Measurements from ENCODE around the gene SSC4D.
A peak's percentile ranks its signal among the peaks of the same experiment; 100 is the strongest.
"Not testable (repeated sequence)": the region's sequence is repeated elsewhere in the genome, so short reads cannot be mapped to it uniquely, and the experiment has no call there.

Gene SSC4D

GRCh38 chr7:76375251-76375650, 34.2 kb downstream of the SSC4D start:
- H3K27ac ChIP-seq (ENCODE audit: insufficient read depth in 1 of 2, low read depth in 1 of 2, low read length in 2 of 2, poor library complexity in 1 of 2, severe bottlenecking in 2 of 2) = no peak overlapping the region
- peaks cover 3 to 41% (median 25%) of the 10 kb centered on the region in 4 experiments for H3K4me1 ChIP-seq (ENCODE audit: control extremely low read depth in 1 of 4, control insufficient read depth in 4 of 4, insufficient read depth in 4 of 4, low read length in 3 of 4)
- H3K36me3 ChIP-seq (ENCODE audit: control insufficient read depth in 4 of 4, insufficient read depth in 4 of 4, low read length in 3 of 4) = no peaks in the 10 kb centered on the region
- no peaks in the 10 kb centered on the region for H3K27me3 ChIP-seq (replicated peaks in 2 of 5; ENCODE audit: control insufficient read depth in 4 of 5, insufficient read depth in 5 of 5, low read length in 4 of 5)
- H3K9me3 ChIP-seq (ENCODE audit: control extremely low read depth in 1 of 5, control insufficient read depth in 4 of 5, insufficient read depth in 2 of 5, low read depth in 1 of 5, low read length in 4 of 5) = no peaks in the 10 kb centered on the region
- H3K4me3 ChIP-seq (ENCODE audit: control insufficient read depth in 1 of 7, extremely low read depth in 1 of 7, insufficient read depth in 4 of 7, low read depth in 2 of 7, low read length in 6 of 7) = no peak overlapping the region
- POLR2A ChIA-PET = interaction anchor here (0.6 kb wide), 1 partner anchor 48 kb away, joined by 3 read pairs; no protein-coding TSS in a partner anchor
- no peak for DNase-seq
- CTCF ChIA-PET = interaction anchor here (0.6 to 1.7 kb wide), 4 partner anchors 10 to 241 kb away, joined by 3 to 4 read pairs (median 4); no protein-coding TSS in a partner anchor
- 96% methylated on average over 9 of the region's 9 CpGs for WGBS (ENCODE audit: insufficient coverage)

DNA sequence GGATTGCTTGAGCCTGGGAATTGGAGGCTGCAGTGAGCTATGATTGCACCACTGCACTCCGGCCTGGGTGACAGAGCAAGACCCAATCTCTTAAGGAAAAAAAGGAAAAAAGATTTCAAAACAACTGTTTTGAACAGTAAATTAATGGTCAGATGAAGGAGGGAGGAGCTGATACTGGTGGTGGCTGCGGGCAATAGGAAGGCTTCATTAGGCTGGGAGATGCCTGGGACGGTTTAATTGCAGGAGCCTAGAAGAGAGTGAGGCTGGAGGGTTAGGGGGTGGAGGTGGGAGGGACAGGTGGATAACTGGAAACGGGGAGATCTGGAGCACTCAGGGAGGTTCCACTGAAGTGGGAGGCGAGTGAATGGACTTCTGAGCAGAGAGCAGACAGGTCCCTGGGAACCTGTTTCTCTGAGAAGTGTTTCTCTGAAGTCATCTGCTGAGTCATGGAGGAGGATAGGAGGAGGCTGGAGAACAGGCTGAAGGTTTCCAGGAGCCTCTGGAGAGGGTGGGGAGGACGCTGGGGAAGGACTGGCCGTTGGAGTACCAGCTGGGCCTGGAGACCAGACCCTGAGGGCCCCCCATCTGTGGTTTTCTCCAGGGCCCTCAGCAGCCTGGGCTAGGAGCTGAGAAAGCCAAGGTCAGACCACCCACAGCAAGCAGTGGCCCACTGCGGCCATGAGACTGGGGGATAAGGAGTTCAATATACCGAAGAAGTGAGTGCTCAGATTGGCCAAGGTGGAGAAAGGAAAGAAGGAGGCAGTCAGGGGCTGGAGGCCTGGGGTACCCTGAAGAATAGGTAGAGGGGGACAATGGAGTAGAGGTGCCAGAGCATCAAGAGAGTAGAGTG, 36.3 kb downstream of the SSC4D start:
- Histone ChIP-seq H3K27ac (ENCODE audit: insufficient read depth in 1 of 2, low read depth in 1 of 2, low read length in 2 of 2, poor library complexity in 1 of 2, severe bottlenecking in 2 of 2) (peak overlapping the region in 1 of 2 experiments; percentile 70), H3K4me1 (ENCODE audit: control extremely low read depth in 1 of 4, control insufficient read depth in 4 of 4, insufficient read depth in 4 of 4, low read length in 3 of 4) (peaks cover 0 to 21% (median 9%) of the 10 kb centered on the region in 4 experiments), H3K4me3 (ENCODE audit: control insufficient read depth in 1 of 7, extremely low read depth in 1 of 7, insufficient read depth in 4 of 7, low read depth in 2 of 7, low read length in 6 of 7) (peak overlapping the region in 1 of 7 experiments; percentile 16), H3K9me3 (ENCODE audit: control extremely low read depth in 1 of 5, control insufficient read depth in 4 of 5, insufficient read depth in 2 of 5, low read depth in 1 of 5, low read length in 4 of 5) (no peaks in the 10 kb centered on the region), H3K36me3 (ENCODE audit: control insufficient read depth in 4 of 4, insufficient read depth in 4 of 4, low read length in 3 of 4) (no peaks in the 10 kb centered on the region), H3K27me3 (replicated peaks in 2 of 5; ENCODE audit: control insufficient read depth in 4 of 5, insufficient read depth in 5 of 5, low read length in 4 of 5) (no peaks in the 10 kb centered on the region)
- WGBS (ENCODE audit: insufficient coverage) = 57% methylated on average over 7 of the region's 9 CpGs
- CTCF ChIA-PET = interaction anchor here (1.1 to 1.4 kb wide), 2 partner anchors 9 to 17 kb away, joined by 3 to 4 read pairs; no protein-coding TSS in a partner anchor
- POLR2A ChIA-PET = interaction anchor here (0.7 kb wide), 1 partner anchor 19 kb away, joined by 5 read pairs; no protein-coding TSS in a partner anchor
- DNase-seq = peak in 2 of 3 donors; percentile 68 to 69

DNA sequence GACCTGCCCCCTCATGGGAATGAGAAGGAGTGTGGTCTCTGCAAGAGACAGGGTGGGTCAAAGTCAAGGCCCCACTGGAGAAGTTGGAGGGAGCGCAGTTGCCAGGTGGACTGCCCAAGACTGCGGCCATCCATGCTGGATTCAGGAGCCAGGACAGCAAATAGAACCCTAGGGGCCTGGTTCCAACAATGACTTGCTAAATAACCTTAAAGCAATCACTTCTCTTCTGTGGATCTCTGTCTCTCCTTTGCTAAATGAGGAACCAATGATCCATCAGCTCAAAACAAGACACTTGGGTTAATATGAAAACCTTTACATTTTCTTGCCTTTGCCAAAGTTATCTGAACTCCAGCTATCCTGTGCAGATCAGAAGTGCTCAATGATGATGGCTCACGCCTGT, 38.1 kb downstream of the SSC4D start:
- H3K27me3 ChIP-seq (replicated peaks in 2 of 5; ENCODE audit: control insufficient read depth in 4 of 5, insufficient read depth in 5 of 5, low read length in 4 of 5) = no peaks in the 10 kb centered on the region
- CTCF ChIA-PET = no interaction called here
- no peak overlapping the region for H3K27ac ChIP-seq (ENCODE audit: insufficient read depth in 1 of 2, low read depth in 1 of 2, low read length in 2 of 2, poor library complexity in 1 of 2, severe bottlenecking in 2 of 2)
- no peak for DNase-seq
- H3K36me3 ChIP-seq (ENCODE audit: control insufficient read depth in 4 of 4, insufficient read depth in 4 of 4, low read length in 3 of 4) = no peaks in the 10 kb centered on the region
- H3K9me3 ChIP-seq (ENCODE audit: control extremely low read depth in 1 of 5, control insufficient read depth in 4 of 5, insufficient read depth in 2 of 5, low read depth in 1 of 5, low read length in 4 of 5) = no peaks in the 10 kb centered on the region
- H3K4me3 ChIP-seq (ENCODE audit: control insufficient read depth in 1 of 7, extremely low read depth in 1 of 7, insufficient read depth in 4 of 7, low read depth in 2 of 7, low read length in 6 of 7) = no peak overlapping the region
- whole genome bisulfite sequencing (ENCODE audit: insufficient coverage) = 96% methylated on average over 3 of the region's 3 CpGs
- peaks cover 0 to 13% (median 9%) of the 10 kb centered on the region in 4 experiments for H3K4me1 ChIP-seq (ENCODE audit: control extremely low read depth in 1 of 4, control insufficient read depth in 4 of 4, insufficient read depth in 4 of 4, low read length in 3 of 4)
- POLR2A ChIA-PET = no interaction called here

GRCh38 chr7:76369018-76369417, 40.5 kb downstream of the SSC4D start:
- Histone ChIP-seq H3K9me3 (ENCODE audit: control extremely low read depth in 1 of 5, control insufficient read depth in 4 of 5, insufficient read depth in 2 of 5, low read depth in 1 of 5, low read length in 4 of 5) (no peaks in the 10 kb centered on the region), H3K4me3 (ENCODE audit: control insufficient read depth in 1 of 7, extremely low read depth in 1 of 7, insufficient read depth in 4 of 7, low read depth in 2 of 7, low read length in 6 of 7) (no peak overlapping the region), H3K4me1 (ENCODE audit: control extremely low read depth in 1 of 4, control insufficient read depth in 4 of 4, insufficient read depth in 4 of 4, low read length in 3 of 4) (peaks cover 0 to 35% (median 25%) of the 10 kb centered on the region in 4 experiments), H3K27me3 (replicated peaks in 2 of 5; ENCODE audit: control insufficient read depth in 4 of 5, insufficient read depth in 5 of 5, low read length in 4 of 5) (no peaks in the 10 kb centered on the region), H3K27ac (ENCODE audit: insufficient read depth in 1 of 2, low read depth in 1 of 2, low read length in 2 of 2, poor library complexity in 1 of 2, severe bottlenecking in 2 of 2) (no peak overlapping the region), H3K36me3 (ENCODE audit: control insufficient read depth in 4 of 4, insufficient read depth in 4 of 4, low read length in 3 of 4) (no peaks in the 10 kb centered on the region)
- 96% methylated on average over 6 of the region's 6 CpGs for WGBS (ENCODE audit: insufficient coverage)
- ChIA-PET CTCF (interaction anchor here (3.2 kb wide), 1 partner anchor 9 kb away, joined by 14 read pairs; no protein-coding TSS in a partner anchor), POLR2A (no interaction called here)
- DNase-seq = no peak

GRCh38 chr7:76368190-76368589, 41.3 kb downstream of the SSC4D start:
- no peak for DNase-seq
- ChIA-PET POLR2A (no interaction called here), CTCF (interaction anchor here (3.2 kb wide), 1 partner anchor 8 kb away, joined by 14 read pairs; no protein-coding TSS in a partner anchor)
- H3K9me3 ChIP-seq (ENCODE audit: control extremely low read depth in 1 of 5, control insufficient read depth in 4 of 5, insufficient read depth in 2 of 5, low read depth in 1 of 5, low read length in 4 of 5) = no peaks in the 10 kb centered on the region
- H3K4me3 ChIP-seq (ENCODE audit: control insufficient read depth in 1 of 7, extremely low read depth in 1 of 7, insufficient read depth in 4 of 7, low read depth in 2 of 7, low read length in 6 of 7) = no peak overlapping the region
- peaks cover 0 to 34% (median 25%) of the 10 kb centered on the region in 4 experiments for H3K4me1 ChIP-seq (ENCODE audit: control extremely low read depth in 1 of 4, control insufficient read depth in 4 of 4, insufficient read depth in 4 of 4, low read length in 3 of 4)
- 95% methylated on average over 7 of the region's 8 CpGs for WGBS (ENCODE audit: insufficient coverage)
- H3K27ac ChIP-seq (ENCODE audit: insufficient read depth in 1 of 2, low read depth in 1 of 2, low read length in 2 of 2, poor library complexity in 1 of 2, severe bottlenecking in 2 of 2) = no peak overlapping the region
- no peaks in the 10 kb centered on the region for H3K36me3 ChIP-seq (ENCODE audit: control insufficient read depth in 4 of 4, insufficient read depth in 4 of 4, low read length in 3 of 4)
- H3K27me3 ChIP-seq (replicated peaks in 2 of 5; ENCODE audit: control insufficient read depth in 4 of 5, insufficient read depth in 5 of 5, low read length in 4 of 5) = no peaks in the 10 kb centered on the region

DNA sequence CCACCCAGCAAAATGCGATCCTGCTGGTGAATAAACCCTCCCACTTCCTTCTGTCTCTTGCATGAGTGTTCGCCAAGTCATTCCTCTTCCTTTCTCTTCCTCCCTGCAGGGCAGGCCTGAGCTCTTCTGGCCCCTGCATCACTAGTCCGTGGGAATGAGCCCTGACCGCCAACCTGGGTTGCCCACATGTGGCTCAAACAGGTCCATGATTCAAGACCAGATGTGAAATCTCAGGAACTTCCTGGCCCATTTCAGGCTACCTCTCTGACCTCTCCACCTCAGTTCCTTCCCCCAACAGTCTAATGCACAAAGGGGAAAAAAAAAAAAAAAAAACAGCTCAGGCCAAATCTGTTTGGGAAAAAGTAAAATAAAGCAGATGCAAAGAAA, 45.3 kb downstream of the SSC4D start:
- H3K36me3 ChIP-seq (ENCODE audit: control insufficient read depth in 4 of 4, insufficient read depth in 4 of 4, low read length in 3 of 4) = no peaks in the 10 kb centered on the region
- H3K27me3 ChIP-seq (replicated peaks in 2 of 5; ENCODE audit: control insufficient read depth in 4 of 5, insufficient read depth in 5 of 5, low read length in 4 of 5) = no peaks in the 10 kb centered on the region
- CTCF ChIA-PET = interaction anchor here (0.7 to 1.6 kb wide), 8 partner anchors 10 to 79 kb away, joined by 3 to 8 read pairs (median 4); no protein-coding TSS in a partner anchor
- POLR2A ChIA-PET = interaction anchor here (1.1 kb wide), 1 partner anchor 12 kb away, joined by 3 read pairs; no protein-coding TSS in a partner anchor
- 16% methylated on average over 3 of the region's 4 CpGs for WGBS (ENCODE audit: insufficient coverage)
- peak; percentile 19 to 64 (median 56) for DNase-seq
- peak overlapping the region in 1 of 2 experiments; percentile 81 for H3K27ac ChIP-seq (ENCODE audit: insufficient read depth in 1 of 2, low read depth in 1 of 2, low read length in 2 of 2, poor library complexity in 1 of 2, severe bottlenecking in 2 of 2)
- no peaks in the 10 kb centered on the region for H3K9me3 ChIP-seq (ENCODE audit: control extremely low read depth in 1 of 5, control insufficient read depth in 4 of 5, insufficient read depth in 2 of 5, low read depth in 1 of 5, low read length in 4 of 5)
- H3K4me1 ChIP-seq (ENCODE audit: control extremely low read depth in 1 of 4, control insufficient read depth in 4 of 4, insufficient read depth in 4 of 4, low read length in 3 of 4) = peaks cover 0 to 41% (median 27%) of the 10 kb centered on the region in 4 experiments
- H3K4me3 ChIP-seq (ENCODE audit: control insufficient read depth in 1 of 7, extremely low read depth in 1 of 7, insufficient read depth in 4 of 7, low read depth in 2 of 7, low read length in 6 of 7) = peak overlapping the region in 3 of 7 experiments; percentile 6 to 62 (median 37)

DNA sequence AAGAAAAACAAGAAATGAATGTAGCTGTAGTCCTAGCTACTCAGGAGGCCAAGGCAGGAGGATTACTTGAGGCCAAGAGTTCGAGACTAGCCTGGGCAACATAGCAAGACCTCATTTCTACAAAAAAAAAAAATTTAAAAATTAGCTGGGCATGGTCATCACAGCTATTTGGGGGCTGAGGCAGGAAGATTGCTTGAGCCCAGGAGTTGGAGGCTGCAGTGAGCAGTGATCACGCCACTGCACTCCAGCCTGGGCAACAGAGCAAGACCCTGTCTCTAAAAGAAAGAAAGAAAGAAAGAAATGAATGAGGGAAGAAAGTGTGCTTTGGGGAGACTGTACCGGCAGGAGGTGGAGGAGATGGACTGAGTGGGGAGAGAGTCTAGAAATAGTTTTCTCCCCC, 45.7 kb downstream of the SSC4D start:
- CTCF ChIA-PET = interaction anchor here (0.7 to 1.6 kb wide), 4 partner anchors 10 to 79 kb away, joined by 3 to 4 read pairs (median 3); no protein-coding TSS in a partner anchor
- peak overlapping the region in 1 of 2 experiments; percentile 81 for H3K27ac ChIP-seq (ENCODE audit: insufficient read depth in 1 of 2, low read depth in 1 of 2, low read length in 2 of 2, poor library complexity in 1 of 2, severe bottlenecking in 2 of 2)

More for the DNA sequence above, 45.7 kb downstream of the SSC4D start:
- Histone ChIP-seq H3K4me1 (ENCODE audit: control extremely low read depth in 1 of 4, control insufficient read depth in 4 of 4, insufficient read depth in 4 of 4, low read length in 3 of 4) (peaks cover 0 to 41% (median 27%) of the 10 kb centered on the region in 4 experiments), H3K4me3 (ENCODE audit: control insufficient read depth in 1 of 7, extremely low read depth in 1 of 7, insufficient read depth in 4 of 7, low read depth in 2 of 7, low read length in 6 of 7) (peak overlapping the region in 2 of 7 experiments; percentile 6 to 62)
- 100% methylated on average over 1 of the region's 3 CpGs for WGBS (ENCODE audit: insufficient coverage)
- DNase-seq; H3K27me3 ChIP-seq (replicated peaks in 2 of 5; ENCODE audit: control insufficient read depth in 4 of 5, insufficient read depth in 5 of 5, low read length in 4 of 5); H3K9me3 ChIP-seq (ENCODE audit: control extremely low read depth in 1 of 5, control insufficient read depth in 4 of 5, insufficient read depth in 2 of 5, low read depth in 1 of 5, low read length in 4 of 5); H3K36me3 ChIP-seq (ENCODE audit: control insufficient read depth in 4 of 4, insufficient read depth in 4 of 4, low read length in 3 of 4); POLR2A ChIA-PET: not testable (repeated sequence)
